Measurements from ENCODE around the gene EHBP1. TPM values are rescaled to one million over a fixed set of nuclear protein-coding genes. Genes with fewer than 3 reads are reported as not detected.

Gene EHBP1
- total and polyA plus RNA-seq, 2 experiments from 2014 or later = 27.2 to 47.9 TPM

GRCh38 chr2:62686012-62686685 is 19.4 kb upstream of the EHBP1 start:
- Histone ChIP-seq H3K4me1 (ENCODE audit: insufficient read depth) (no peaks in the 10 kb centered on the region), H4K20me1 (replicated peaks; ENCODE audit: insufficient read depth) (no peaks in the 10 kb centered on the region), H3K4me3 (no peak overlapping the region), H3K27me3 (ENCODE audit: insufficient read depth) (no peaks in the 10 kb centered on the region), H2AFZ (no peak overlapping the region), H3F3A (replicated peaks; ENCODE audit: low read depth) (no peaks in the 10 kb centered on the region), H3K79me2 (replicated peaks; ENCODE audit: insufficient read depth) (no peaks in the 10 kb centered on the region), H3K27ac (ENCODE audit: low read depth) (no peak overlapping the region), H3K4me2 (no peak overlapping the region), H3K9me2 (ENCODE audit: insufficient read depth) (no peaks in the 10 kb centered on the region), H3K36me3 (ENCODE audit: insufficient read depth) (no peaks in the 10 kb centered on the region)
- no peaks in the 10 kb centered on the region for H3K4me1 Mint-ChIP-seq
- ATAC-seq = no peak
- H3K27ac Mint-ChIP-seq = no peak overlapping the region
- no peaks in the 10 kb centered on the region for H3K9me3 Mint-ChIP-seq
- no peaks in the 10 kb centered on the region for H3K36me3 Mint-ChIP-seq (ENCODE audit: low read depth)
- no peak for DNase-seq (ENCODE audit: low spot score)
- H3K27me3 Mint-ChIP-seq (ENCODE audit: insufficient read depth, low read depth, poor library complexity) = peaks cover 3% of the 10 kb centered on the region
- no peak overlapping the region for H3K4me3 Mint-ChIP-seq
- TF ChIP-seq POLR2AphosphoS5 (IDR thresholded peaks at IDR 0.05; ENCODE audit: low read depth) = no peak
- no peak for TF ChIP-seq NANOG (IDR thresholded peaks at IDR 0.05; ENCODE audit: borderline replicate concordance)
- TF ChIP-seq CTCF (conservative IDR thresholded peaks at IDR 0.05; ENCODE audit: low read depth in 2 of 2) = no peak
- TF ChIP-seq STAT1 (IDR thresholded peaks at IDR 0.05; ENCODE audit: unreplicated experiment) = no peak
- TF ChIP-seq EZH2phosphoT487 (IDR thresholded peaks at IDR 0.05; ENCODE audit: unreplicated experiment) = no peak
- no peak for TF ChIP-seq EZH2 (IDR thresholded peaks at IDR 0.05; ENCODE audit: low read depth, unreplicated experiment)
- no peak for TF ChIP-seq JUNB (IDR thresholded peaks at IDR 0.05; ENCODE audit: unreplicated experiment)
- TF ChIP-seq ZNF462 (CRISPR knock-in tag; IDR thresholded peaks at IDR 0.05) = no peak
- no peak for TF ChIP-seq ZNF331 (CRISPR knock-in tag; IDR thresholded peaks at IDR 0.05; ENCODE audit: low read depth)
- no peak for TF ChIP-seq REST (IDR thresholded peaks at IDR 0.05; ENCODE audit: unreplicated experiment)
- no peak for TF ChIP-seq ETS1 (IDR thresholded peaks at IDR 0.05)
- no peak for TF ChIP-seq CREB1 (CRISPR knock-in tag; IDR thresholded peaks at IDR 0.05; ENCODE audit: low read depth)
- TF ChIP-seq ZNF114 (CRISPR knock-in tag; IDR thresholded peaks at IDR 0.05) = no peak

Measured in GM23338 (cell line).